GM23338 (cell line): ENCODE data around the gene NT5M. TPM values are rescaled to one million over a fixed set of nuclear protein-coding genes. Genes with fewer than 3 reads are reported as not detected.

Experiments used
- ATAC-seq: fragments of 200-7000 bp; cut with Tn5 transposase; 3 replicates; pipeline ENCODE4 v1.9.1; 2020
- DNase-seq: peaks from one replicate; pipeline ENCODE4 v3.0.0-alpha.2; 2015; ENCODE audit warnings: low spot score
- H2AFZ ChIP-seq: fragments of 200-600 bp; sonication (generic); 2 replicates; pipeline ENCODE4 v1.8.0; 2016; ENCODE audit warnings: antibody characterized with exemption, mild to moderate bottlenecking, moderate library complexity
- H3F3A ChIP-seq: fragments of 200-600 bp; sonication (generic); replicated peaks from 2 replicates; pipeline ENCODE4 v1.8.0; 2017; ENCODE audit warnings: antibody characterized with exemption, mixed run types, low read depth
- H3K27ac ChIP-seq: fragments of 200-600 bp; sonication (generic); 2 replicates; pipeline ENCODE4 v1.6.1; 2016; ENCODE audit warnings: low read depth
- H3K27me3 ChIP-seq: fragments of 200-600 bp; sonication (generic); 2 replicates; pipeline ENCODE4 v1.8.0; 2016; ENCODE audit warnings: mild to moderate bottlenecking, mixed run types, moderate library complexity; ENCODE audit not compliant: insufficient read depth
- H3K36me3 ChIP-seq: fragments of 200-600 bp; sonication (generic); 2 replicates; pipeline ENCODE4 v1.8.0; 2016; ENCODE audit warnings: mild to moderate bottlenecking; ENCODE audit not compliant: insufficient read depth
- H3K4me1 ChIP-seq: fragments of 200-600 bp; sonication (generic); 2 replicates; pipeline ENCODE4 v1.8.0; 2016; ENCODE audit warnings: mild to moderate bottlenecking, moderate library complexity; ENCODE audit not compliant: insufficient read depth
- H3K4me2 ChIP-seq: fragments of 200-600 bp; sonication (generic); 2 replicates; pipeline ENCODE4 v1.7.1; 2017; ENCODE audit warnings: mixed run types
- H3K4me3 ChIP-seq: fragments of 200-600 bp; sonication (generic); 2 replicates; pipeline ENCODE4 v1.6.1; 2016; ENCODE audit warnings: mixed run types
- H3K79me2 ChIP-seq: fragments of 200-600 bp; sonication (generic); replicated peaks from 2 replicates; pipeline ENCODE4 v1.8.0; 2017; ENCODE audit warnings: mild to moderate bottlenecking; ENCODE audit not compliant: insufficient read depth
- H3K9me2 ChIP-seq: fragments of 200-600 bp; sonication (generic); 2 replicates; pipeline ENCODE4 v1.8.0; 2017; ENCODE audit not compliant: insufficient read depth
- H4K20me1 ChIP-seq: fragments of 200-600 bp; sonication (generic); replicated peaks from 2 replicates; pipeline ENCODE4 v1.8.0; 2017; ENCODE audit warnings: mild to moderate bottlenecking; ENCODE audit not compliant: insufficient read depth
- H3K27ac Mint-ChIP-seq: 2 replicates; pipeline ENCODE4 v1.8.0; 2020; ENCODE audit warnings: inconsistent platforms, mild to moderate bottlenecking, moderate library complexity, mixed read lengths
- H3K27me3 Mint-ChIP-seq: 3 replicates; pipeline ENCODE4 v1.8.0; 2022; ENCODE audit warnings: low read depth, mild to moderate bottlenecking, moderate library complexity, mixed read lengths, inconsistent platforms; ENCODE audit not compliant: insufficient read depth, poor library complexity
- H3K36me3 Mint-ChIP-seq: 3 replicates; pipeline ENCODE4 v1.8.0; 2021; ENCODE audit warnings: low read depth, mild to moderate bottlenecking, inconsistent platforms, moderate library complexity, mixed read lengths
- H3K4me1 Mint-ChIP-seq: 3 replicates; pipeline ENCODE4 v1.8.0; 2020; ENCODE audit warnings: mild to moderate bottlenecking, inconsistent platforms, mixed read lengths
- H3K4me3 Mint-ChIP-seq: 3 replicates; pipeline ENCODE4 v1.8.0; 2021; ENCODE audit warnings: moderate library complexity, mild to moderate bottlenecking, inconsistent platforms, mixed read lengths
- H3K9me3 Mint-ChIP-seq: 3 replicates; pipeline ENCODE4 v1.8.0; 2020; ENCODE audit warnings: moderate library complexity, mild to moderate bottlenecking, inconsistent platforms, mixed read lengths
- CREB1 ChIP-seq: fragments of 250-450 bp; sonication (Bioruptor Pico); IDR thresholded peaks from 2 replicates; pipeline ENCODE4 v1.5.0; 2020; ENCODE audit warnings: low read depth, mild to moderate bottlenecking, moderate library complexity
- CTCF ChIP-seq, 2 experiments: fragments of 200-600 bp in 1 of 2; sonication (generic) in 1 of 2; conservative IDR thresholded peaks; 2 replicates each; pipeline versions ENCODE4 v1.5.1 to v1.6.1; 2016 to 2017; ENCODE audit warnings: antibody characterized with exemption in 2 of 2, low read depth in 2 of 2, mild to moderate bottlenecking in 2 of 2, moderate library complexity in 1 of 2
- ETS1 ChIP-seq: IDR thresholded peaks from 2 replicates; pipeline ENCODE4 v1.6.1; 2016; ENCODE audit warnings: antibody characterized with exemption
- EZH2 ChIP-seq: fragments of 200-600 bp; sonication (generic); IDR thresholded peaks from one replicate; pipeline ENCODE4 v1.8.0; 2017; ENCODE audit warnings: antibody characterized with exemption, mild to moderate bottlenecking, low read depth; ENCODE audit not compliant: unreplicated experiment
- POLR2AphosphoS5 ChIP-seq: IDR thresholded peaks from 2 replicates; pipeline ENCODE4 v1.6.1; 2016; ENCODE audit warnings: antibody characterized with exemption, low read depth
- REST ChIP-seq: IDR thresholded peaks from one replicate; pipeline ENCODE4 v1.6.1; 2018; ENCODE audit warnings: antibody characterized with exemption; ENCODE audit not compliant: unreplicated experiment
- ZNF114 ChIP-seq: fragments of 250-450 bp; sonication (Bioruptor Pico); IDR thresholded peaks from 2 replicates; pipeline ENCODE4 v1.5.0; 2020; ENCODE audit warnings: mild to moderate bottlenecking, moderate library complexity
- ZNF331 ChIP-seq: fragments of 250-450 bp; sonication (Bioruptor Pico); IDR thresholded peaks from 2 replicates; pipeline ENCODE4 v1.5.0; 2020; ENCODE audit warnings: low read depth, mild to moderate bottlenecking, moderate library complexity
- ZNF462 ChIP-seq: fragments of 250-450 bp; sonication (Bioruptor Pico); IDR thresholded peaks from 2 replicates; pipeline ENCODE4 v1.5.0; 2020; ENCODE audit warnings: mild to moderate bottlenecking, moderate library complexity
- polyA plus RNA-seq: library from polyadenylated mRNA; unstranded; fragments of >200 nt; fragmentation: Nextera tagmentation; extraction: Ambion mirVana; gene quantifications from 2 replicates; pipeline ENCODE4 v1.2.1, GENCODE V29; 2016
- total RNA-seq: library from RNA; depleted of rRNA; stranded (reverse); fragments of >200 nt; shearing (Covaris generic); gene quantifications from 2 replicates; pipeline ENCODE4 v1.2.3, GENCODE V29; 2014

The NT5M gene
- total and polyA plus RNA-seq, 2 experiments from 2014 or later: 6.0 to 10.6 TPM

GRCh38 chr17:17305281-17305801, 2.2 kb downstream of the NT5M start (continued):
- TF ChIP-seq ETS1: no peak
- no peak for TF ChIP-seq CTCF (conservative IDR thresholded peaks at IDR 0.05; ENCODE audit: low read depth in 2 of 2)
- TF ChIP-seq EZH2: no peak
- TF ChIP-seq CREB1: no peak
- TF ChIP-seq ZNF114 (CRISPR knock-in tag): no peak

- Mint-ChIP-seq H3K4me1 (peaks cover 21% of the 10 kb centered on the region), H3K27me3 (peaks cover 10% of the 10 kb centered on the region), H3K4me3 (no peak overlapping the region), H3K9me3 (peaks cover 3% of the 10 kb centered on the region; the same call in 2 of the 3 replicates), H3K36me3 (peaks cover 44% of the 10 kb centered on the region), H3K27ac (no peak overlapping the region)
- H2AFZ ChIP-seq: no peak overlapping the region
- no peak overlapping the region for H3K4me2 ChIP-seq
- no peaks in the 10 kb centered on the region for H3F3A ChIP-seq
- no peaks in the 10 kb centered on the region for H3K36me3 ChIP-seq
- no peak overlapping the region for H3K27ac ChIP-seq
- no peak overlapping the region for H3K4me3 ChIP-seq
- no peak for ATAC-seq
- peaks cover under 1% of the 10 kb centered on the region; the same call in 1 of the 2 replicates for H3K4me1 ChIP-seq
- no peaks in the 10 kb centered on the region for H4K20me1 ChIP-seq
- no peak for TF ChIP-seq CREB1
- no peak for TF ChIP-seq REST
- no peak for TF ChIP-seq ZNF331
- TF ChIP-seq ZNF462 (CRISPR knock-in tag): no peak
- no peak for TF ChIP-seq POLR2AphosphoS5
- TF ChIP-seq EZH2: no peak
- H3K9me2 ChIP-seq: no peaks in the 10 kb centered on the region
- no peaks in the 10 kb centered on the region; the same call in 1 of the 2 replicates for H3K79me2 ChIP-seq
- peaks cover 5% of the 10 kb centered on the region for H3K27me3 ChIP-seq
- DNase-seq: no peak
These were observed 6.2 kb downstream of the NT5M start for GRCh38 chr17:17309356-17309755.
